ENCODE data around the gene PIP5K1B. TPM values are rescaled to one million over a fixed set of nuclear protein-coding genes. Genes with fewer than 3 reads are reported as not detected.

Gene PIP5K1B
- total and polyA plus RNA-seq, 10 of the 15 experiments (the other 5 are each of a cell fraction or from before 2014, with no cell fraction given), result 6.8 to 16.3 (median 10.6) TPM

- H3K4me2 ChIP-seq (ENCODE audit: control insufficient read depth, insufficient read depth), result no peak overlapping the region
- no peak overlapping the region for H3K27ac ChIP-seq (ENCODE audit: control insufficient read depth, insufficient read depth)
- intact Hi-C loops (cut with micrococcal nuclease; ENCODE audit: unreplicated experiment) (loop anchor here (10.0 kb wide), 1 partner anchor 877 kb away; no protein-coding TSS in a partner anchor), in situ Hi-C loops (cut with MboI) (loop anchor here (5.0 to 25.0 kb wide), 4 partner anchors 139 to 879 kb away; no protein-coding TSS in a partner anchor)
- ChIA-PET POLR2A (no interaction called here), SMC1A (ENCODE audit: uncharacterized antibody, unreplicated experiment) (interaction anchor here (5.8 kb wide), 1 partner anchor 135 kb away, joined by 130 read pairs; no protein-coding TSS in a partner anchor), RAD21 (ENCODE audit: unreplicated experiment) (interaction anchor here (8.7 kb wide), 1 partner anchor 136 kb away, joined by 159 read pairs; no protein-coding TSS in a partner anchor), CTCF (interaction anchor here (12.1 kb wide), 1 partner anchor 135 kb away, joined by 289 read pairs; no protein-coding TSS in a partner anchor)
- H3K4me3 ChIP-seq, result no peak overlapping the region
- FAIRE-seq, result no peak
- H3K79me2 ChIP-seq (ENCODE audit: control insufficient read depth, insufficient read depth, low read length), result no peaks in the 10 kb centered on the region
- H3K9me3 ChIP-seq (replicated peaks; ENCODE audit: control insufficient read depth, insufficient read depth, low read length), result no peaks in the 10 kb centered on the region; the same call in 2 of the 3 replicates
- H3K36me3 ChIP-seq (ENCODE audit: control insufficient read depth in 2 of 2, insufficient read depth in 2 of 2, low read length in 1 of 2), result peaks cover 2 to 6% of the 10 kb centered on the region in 2 experiments; a peak in 3 of 4 replicates
- no peaks in the 10 kb centered on the region for H4K20me1 ChIP-seq (ENCODE audit: control insufficient read depth, insufficient read depth)
- no peak overlapping the region for H3K9ac ChIP-seq (ENCODE audit: control insufficient read depth, insufficient read depth, low read length)
- no peaks in the 10 kb centered on the region for H3K4me1 ChIP-seq (ENCODE audit: control insufficient read depth, insufficient read depth, low read length)
- DNase-seq (ENCODE audit: low read depth, low spot score), result no peak
- no peak for ATAC-seq
- 94% methylated on average over 2 of the region's 2 CpGs for WGBS (ENCODE audit: insufficient coverage, insufficient replicate concordance, low lambda C conversion rate, missing lambda C conversion rate)
- no peak overlapping the region for H2AFZ ChIP-seq (ENCODE audit: control insufficient read depth, low read depth, low read length)
- H3K27me3 ChIP-seq (replicated peaks in 1 of 2; ENCODE audit: control insufficient read depth in 2 of 2, insufficient read depth in 2 of 2, low read length in 1 of 2), result no peaks in the 10 kb centered on the region
- no peak for TF ChIP-seq SPI1 (IDR thresholded peaks at IDR 0.05; ENCODE audit: borderline replicate concordance, insufficient read depth, low read depth, low read length)
- TF ChIP-seq GATAD2B (conservative IDR thresholded peaks at IDR 0.05; ENCODE audit: low read depth), result no peak
- no TSS peak for BruUV-seq (replicated peaks)
Measured at GRCh38 chr9:69058101-69058500, 353.1 kb downstream of the PIP5K1B start.

Small RNAs within 50 kb of the gene (small RNA-seq; reads per million reads assigned to genes)
- not detected for gene RNU6-820P

Other genes with a start within 250 kb of the PIP5K1B start
- not detected in 2 replicates for gene TMEM252, start 164.4 kb upstream of the PIP5K1B start, total RNA-seq (2014; rRNA removed)
- gene TMEM252, start 164.4 kb upstream of the PIP5K1B start, total RNA-seq (2014; rRNA removed; fragmentation: Illumina TruSeq; extraction: Trizol), result not detected in 2 replicates
- not detected in 2 replicates for gene TMEM252, start 164.4 kb upstream of the PIP5K1B start, total RNA-seq (2021)
- gene TMEM252, start 164.4 kb upstream of the PIP5K1B start, polyA plus RNA-seq (2011; rRNA removed), result not detected in 2 replicates
- not detected in 2 replicates for gene TMEM252, start 164.4 kb upstream of the PIP5K1B start, polyA plus RNA-seq (2014; fragmentation: Illumina TruSeq; extraction: Trizol)
- not detected for gene TMEM252, start 164.4 kb upstream of the PIP5K1B start, polyA plus RNA-seq (2014; fragmentation: Nextera tagmentation; extraction: Ambion mirVana)
- gene TMEM252, start 164.4 kb upstream of the PIP5K1B start, polyA plus RNA-seq (2014; rRNA removed), result not detected in 2 replicates
- not detected for gene TMEM252, start 164.4 kb upstream of the PIP5K1B start, polyA plus RNA-seq (2016; fragmentation: Nextera tagmentation; extraction: Ambion mirVana)